Endothelial cell of hepatic sinusoid (primary cell): ENCODE results near the gene THSD7A.

Source experiments
- in situ Hi-C: cut with HindIII; loops from 2 replicates; pipeline ENCODE4 v1.10.0; 2017; ENCODE audit warnings: low sequenced_read_pairs

THSD7A gene

GRCh38 chr7:11707606-11708193 lies 124.3 kb downstream of the THSD7A start:
- in situ Hi-C loops, result no loop called here

DNA sequence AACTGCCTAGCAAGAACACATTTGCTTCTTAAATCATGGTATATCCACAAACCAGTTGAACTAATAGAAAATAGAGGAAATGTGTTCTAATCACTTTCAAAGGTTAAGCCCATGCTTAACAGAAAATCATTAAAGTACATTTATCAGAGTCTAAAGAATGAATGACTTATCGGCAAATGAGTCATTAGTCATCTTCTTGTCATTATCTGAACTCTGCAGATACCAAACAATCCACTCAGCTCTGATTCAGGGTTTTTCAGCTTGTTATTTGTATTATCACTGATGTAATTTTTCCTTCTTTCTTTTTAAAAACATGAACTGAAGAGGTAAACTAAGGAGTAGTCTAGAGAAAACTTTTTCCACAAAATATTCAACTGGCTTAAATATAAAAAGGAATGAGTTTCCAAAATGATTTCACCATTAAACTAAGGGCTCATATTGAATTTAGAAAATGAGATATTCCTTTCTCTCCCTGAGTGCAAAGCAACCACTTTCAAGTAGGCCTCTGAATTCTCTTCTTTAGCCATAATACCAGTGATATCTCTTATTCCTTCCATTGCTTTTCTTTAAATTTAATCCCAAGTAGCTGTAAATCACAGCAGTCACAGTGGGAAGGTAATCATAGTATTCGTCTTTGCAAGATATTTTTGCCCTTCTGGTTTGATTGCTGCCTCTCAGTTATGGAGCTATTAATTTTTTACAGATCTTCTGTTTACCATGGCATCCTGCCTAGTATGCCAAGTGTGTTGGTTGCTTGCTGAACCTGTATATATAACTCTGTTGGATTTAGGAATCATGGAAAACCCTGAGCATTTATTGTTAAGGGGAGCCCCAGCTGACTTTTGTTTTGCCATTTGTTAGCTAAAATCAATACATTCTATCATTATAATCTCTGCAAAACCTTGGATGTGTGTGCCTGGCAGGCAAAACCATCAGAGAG lies 125.1 kb downstream of the THSD7A start:
- in situ Hi-C loops, result no loop called here

DNA sequence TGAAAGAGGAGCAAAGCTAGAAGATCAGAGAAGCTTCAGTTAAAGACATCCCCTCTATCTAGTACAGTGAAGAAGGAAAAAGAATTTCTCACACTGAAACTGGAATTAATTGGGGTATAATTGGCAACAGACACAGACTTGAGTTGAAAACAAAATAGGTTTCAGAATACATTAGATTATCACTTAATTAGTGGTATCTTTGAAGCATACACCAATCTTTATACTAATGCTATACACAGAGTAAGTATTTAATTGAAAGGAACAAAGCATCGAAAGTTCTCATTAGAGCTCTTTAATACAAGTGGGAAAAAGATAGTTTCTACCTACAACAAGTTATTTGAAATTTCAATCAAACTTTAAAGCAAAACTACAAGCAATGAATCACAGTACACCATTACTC lies 128.2 kb downstream of the THSD7A start:
- in situ Hi-C loops, result no loop called here

DNA sequence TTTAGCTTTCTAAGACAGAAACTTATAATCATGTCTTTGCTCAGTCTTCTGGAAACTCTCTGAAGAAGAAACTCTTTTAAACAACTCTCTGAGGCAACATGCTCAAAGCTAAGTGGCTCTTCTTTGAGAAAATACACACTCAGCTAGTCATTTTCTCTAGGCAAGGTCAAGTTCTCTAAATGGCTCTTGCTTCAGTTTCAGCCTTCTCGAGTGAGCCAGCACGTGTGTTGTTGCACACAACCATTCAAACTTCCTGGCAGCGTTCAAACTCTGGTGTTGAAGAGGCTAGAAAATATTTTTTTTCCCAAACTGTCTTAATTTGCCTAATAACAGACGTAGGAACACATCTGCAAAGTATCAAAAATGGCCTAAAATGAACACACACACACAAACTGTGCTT lies 129.1 kb downstream of the THSD7A start:
- in situ Hi-C loops, result no loop called here

DNA sequence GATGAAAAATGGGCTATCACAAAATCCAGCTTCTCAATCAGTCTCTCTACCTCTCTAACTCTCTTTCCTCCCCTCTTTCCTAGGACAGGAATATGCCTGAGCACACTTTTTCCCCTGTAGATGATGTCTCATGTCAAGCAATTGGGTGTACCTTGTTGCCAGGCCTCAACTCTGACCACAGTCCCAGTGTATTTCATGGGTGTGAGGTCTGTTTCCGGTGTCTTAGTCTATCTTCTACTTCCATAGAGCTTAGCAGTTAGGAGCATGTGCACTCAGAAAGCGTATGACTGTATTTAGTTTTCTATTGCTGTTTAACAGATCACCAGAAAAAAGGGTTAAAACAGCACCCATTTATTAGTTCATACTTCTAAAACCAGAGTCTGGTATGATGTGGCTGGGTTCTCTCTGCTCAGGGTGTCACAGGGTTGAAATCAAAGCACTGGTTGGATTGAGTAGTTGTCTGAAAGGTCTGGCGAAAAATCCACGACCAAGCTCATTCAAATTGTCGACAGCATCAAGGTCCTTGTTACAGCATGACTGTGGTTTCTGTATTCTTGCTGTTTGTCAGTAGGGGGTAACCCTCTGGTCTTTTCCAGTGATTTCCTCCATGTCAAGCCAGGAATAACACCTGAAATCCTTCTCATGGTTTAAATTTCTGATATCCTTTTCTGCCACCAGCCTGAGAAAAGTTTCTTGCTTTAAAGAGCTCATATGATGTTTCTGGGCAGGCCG lies 130.0 kb downstream of the THSD7A start:
- in situ Hi-C loops, result no loop called here

- in situ Hi-C loops, result no loop called here
Measured at GRCh38 chr7:11699666-11700065, 132.3 kb downstream of the THSD7A start.

- in situ Hi-C loops, result no loop called here
Measured at GRCh38 chr7:11698384-11698871, 133.6 kb downstream of the THSD7A start.

GRCh38 chr7:11690395-11690794 lies 141.6 kb downstream of the THSD7A start:
- in situ Hi-C loops, result no loop called here

GRCh38 chr7:11689096-11689495 lies 142.9 kb downstream of the THSD7A start:
- in situ Hi-C loops, result no loop called here

DNA sequence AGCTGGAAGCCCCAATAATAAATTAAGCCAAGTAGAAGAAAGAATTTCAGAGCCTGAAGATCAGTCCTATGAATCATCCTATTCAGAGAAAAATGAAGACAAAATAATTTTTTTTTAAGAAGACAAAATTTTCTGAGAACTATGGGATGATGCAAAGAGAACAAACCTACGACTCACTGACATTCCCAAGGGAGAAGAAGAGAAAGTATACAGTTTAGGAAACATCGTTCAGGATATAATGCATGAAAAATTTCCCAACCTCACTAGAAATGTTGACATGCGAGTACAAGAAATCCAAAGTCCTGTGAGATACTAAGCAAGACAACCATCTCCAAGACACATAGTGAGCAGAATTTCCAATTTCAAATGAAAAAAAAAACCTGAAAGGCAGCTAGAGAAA lies 150.5 kb downstream of the THSD7A start:
- in situ Hi-C loops, result no loop called here

DNA sequence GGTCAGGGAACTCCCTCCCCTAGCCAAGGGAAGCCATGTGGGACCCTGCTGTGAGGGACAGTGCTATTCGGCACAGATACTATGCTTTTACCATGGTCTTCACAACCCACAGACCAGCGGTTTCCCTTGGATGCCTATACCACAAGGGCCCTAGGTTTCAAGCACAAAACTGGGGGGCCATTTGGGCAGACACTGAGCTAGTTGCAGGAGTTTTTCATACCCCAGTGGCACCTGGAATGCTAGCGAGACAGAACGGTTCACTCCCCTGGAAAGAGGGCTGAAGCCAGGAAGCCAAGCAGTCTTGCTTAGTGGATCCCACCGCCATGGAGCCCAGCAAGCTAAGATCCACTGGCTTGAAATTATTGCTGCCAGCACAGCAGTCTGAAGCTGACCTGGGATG lies 156.8 kb downstream of the THSD7A start:
- in situ Hi-C loops, result no loop called here

- in situ Hi-C loops, result no loop called here
Measured at GRCh38 chr7:11668727-11669126, 163.3 kb downstream of the THSD7A start.

DNA sequence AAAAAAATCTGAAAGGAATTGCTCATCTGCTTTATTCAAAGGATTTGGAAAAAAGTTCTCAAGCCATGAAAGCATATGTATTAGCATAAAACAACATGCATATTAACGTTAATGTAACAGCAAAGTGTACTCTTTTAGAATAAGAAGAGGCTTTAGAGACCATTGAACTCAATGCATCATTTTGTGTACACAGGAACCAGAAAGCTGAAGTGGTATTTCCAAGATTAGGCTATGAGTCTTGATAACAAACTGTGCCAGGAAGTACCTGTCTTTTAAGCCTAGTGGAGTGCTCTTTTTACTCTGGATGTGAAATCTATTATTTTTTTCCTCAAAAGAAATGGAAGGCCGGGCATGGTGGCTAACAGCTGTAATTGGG lies 164.2 kb downstream of the THSD7A start:
- in situ Hi-C loops, result no loop called here

DNA sequence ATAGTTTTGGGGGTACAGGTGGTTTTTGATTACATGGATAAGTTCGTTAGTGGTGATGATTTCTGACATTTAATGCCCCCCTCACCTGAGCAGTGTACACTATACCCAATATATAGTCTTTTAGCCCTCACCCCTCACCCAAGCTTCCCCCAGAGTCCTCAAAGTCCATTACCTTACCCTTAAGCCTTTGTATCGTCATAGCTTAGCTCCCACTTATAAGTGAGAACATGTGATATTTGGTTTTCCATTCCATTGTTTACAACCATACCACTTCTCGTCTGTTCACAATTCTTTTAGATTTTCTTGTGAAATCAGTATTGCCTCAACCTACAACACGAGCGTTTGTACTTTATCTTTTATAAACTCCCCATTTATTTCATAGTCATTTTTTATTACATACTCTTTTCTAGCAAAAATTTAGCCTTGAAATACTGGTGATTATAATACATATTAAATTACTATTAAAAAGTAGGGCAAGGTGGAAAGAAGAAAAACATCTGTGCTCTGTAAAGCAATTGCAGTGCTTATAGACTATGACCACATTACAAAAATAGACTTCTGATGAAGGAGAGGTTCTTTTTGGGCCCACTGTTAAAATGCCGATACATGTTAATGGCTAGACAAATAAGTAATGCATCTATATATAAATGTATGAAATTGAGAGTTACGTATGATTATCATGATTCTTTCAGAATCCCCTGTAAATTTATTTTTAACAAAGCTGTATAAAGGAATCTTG lies 164.8 kb downstream of the THSD7A start:
- in situ Hi-C loops, result no loop called here

DNA sequence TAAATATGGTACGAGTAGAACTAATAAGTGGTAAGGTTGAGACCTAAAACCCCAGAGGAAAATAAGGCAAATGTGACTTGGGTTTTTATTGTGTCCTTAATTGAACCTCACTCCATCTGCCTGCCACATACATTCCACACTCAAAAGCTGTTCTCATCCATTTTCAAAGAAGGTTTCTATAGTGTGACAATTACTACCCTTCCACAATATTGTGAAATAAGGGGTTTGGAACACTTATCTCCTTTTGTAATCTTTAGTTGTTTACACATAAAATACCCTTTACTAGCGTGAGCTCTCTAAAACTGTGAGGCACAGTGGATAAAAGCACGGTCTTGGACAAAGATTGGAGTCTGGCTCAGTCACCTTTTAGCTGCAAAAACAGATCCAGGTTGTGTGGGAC lies 166.6 kb downstream of the THSD7A start:
- in situ Hi-C loops, result no loop called here

- in situ Hi-C loops, result no loop called here
Measured at GRCh38 chr7:11655642-11656041, 176.4 kb downstream of the THSD7A start.

DNA sequence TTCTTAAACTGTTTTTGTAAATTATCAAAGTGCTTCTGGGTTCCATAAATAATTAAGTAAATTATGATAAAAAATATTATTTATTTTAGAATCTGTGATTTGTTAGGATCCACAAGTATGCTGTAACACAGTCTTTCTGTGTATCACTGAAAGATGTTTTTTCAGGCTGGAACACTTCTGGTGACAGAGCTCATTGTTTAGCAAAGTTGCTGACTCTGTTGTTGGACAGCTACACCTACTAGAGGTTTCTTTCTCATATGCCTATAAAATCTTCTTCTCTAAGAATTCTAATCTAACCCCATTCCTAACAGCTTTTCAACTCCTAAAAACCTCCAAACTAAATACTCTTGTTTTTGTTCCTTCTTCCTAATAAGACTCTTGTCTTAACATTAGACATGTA lies 176.8 kb downstream of the THSD7A start:
- in situ Hi-C loops, result no loop called here

GRCh38 chr7:11650500-11650899 lies 181.5 kb downstream of the THSD7A start:
- in situ Hi-C loops, result no loop called here

- in situ Hi-C loops, result no loop called here
Measured at GRCh38 chr7:11650030-11650429, 182.0 kb downstream of the THSD7A start.

- in situ Hi-C loops, result no loop called here
Measured at GRCh38 chr7:11648980-11649379, 183.0 kb downstream of the THSD7A start.

DNA sequence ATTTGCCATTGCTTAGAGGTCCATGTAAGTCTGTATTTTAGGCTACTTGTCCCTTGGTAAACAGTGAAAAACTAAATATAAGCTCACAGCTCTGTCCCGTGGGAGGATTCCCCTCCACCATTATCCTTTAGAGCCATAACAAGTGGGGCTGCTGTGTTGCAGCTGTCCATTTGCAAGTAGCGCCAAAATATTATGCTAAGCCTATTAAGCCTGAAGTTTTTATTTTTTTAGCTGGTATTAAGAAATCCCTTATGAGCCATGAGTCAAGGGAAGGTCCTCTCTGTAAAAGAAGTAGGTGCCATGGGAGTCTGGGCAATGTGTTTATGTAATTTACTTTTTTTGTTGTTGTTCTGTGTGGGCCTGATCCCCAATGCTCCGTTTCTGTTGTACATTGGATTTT lies 183.9 kb downstream of the THSD7A start:
- in situ Hi-C loops, result no loop called here
